Inflammatory macrophage treated with lipopolysaccharide for 4 hours (primary cell): Measurements from ENCODE around the gene MDC1.

Experiments
- DNase-seq: peaks from one replicate; pipeline ENCODE4 v3.0.0-alpha.2; 2020

Gene MDC1

DNA sequence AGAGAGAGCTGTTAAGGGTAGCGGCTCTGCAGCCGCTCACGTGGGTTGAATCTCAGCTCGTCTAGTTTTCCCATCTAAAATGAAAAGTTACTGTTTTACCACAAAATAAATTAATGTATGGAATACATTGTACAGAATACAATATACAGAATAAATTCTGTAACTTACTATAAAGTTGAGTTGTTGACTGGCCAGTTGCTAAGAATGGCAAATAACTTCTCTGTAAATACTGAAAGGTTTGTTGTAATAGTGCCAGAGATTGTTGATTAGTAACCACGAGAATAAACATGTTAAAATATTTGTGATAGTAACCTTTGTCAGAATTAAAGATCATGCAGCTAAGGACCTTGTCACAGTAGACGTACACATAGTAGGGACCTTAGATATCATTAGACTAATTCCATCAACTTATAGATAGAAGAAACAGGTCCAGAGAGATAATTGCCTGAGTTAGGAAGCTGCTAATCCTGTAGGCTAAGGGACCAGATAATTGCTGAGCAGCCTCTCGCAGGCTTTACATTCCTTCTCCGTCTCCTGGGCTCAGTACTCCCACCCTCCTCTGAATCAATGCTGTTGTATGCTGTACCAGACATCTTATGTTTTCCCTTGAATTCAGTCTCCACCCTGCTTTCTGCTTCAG is 25.8 kb downstream of the MDC1 start:
- DNase-seq = no peak

DNA sequence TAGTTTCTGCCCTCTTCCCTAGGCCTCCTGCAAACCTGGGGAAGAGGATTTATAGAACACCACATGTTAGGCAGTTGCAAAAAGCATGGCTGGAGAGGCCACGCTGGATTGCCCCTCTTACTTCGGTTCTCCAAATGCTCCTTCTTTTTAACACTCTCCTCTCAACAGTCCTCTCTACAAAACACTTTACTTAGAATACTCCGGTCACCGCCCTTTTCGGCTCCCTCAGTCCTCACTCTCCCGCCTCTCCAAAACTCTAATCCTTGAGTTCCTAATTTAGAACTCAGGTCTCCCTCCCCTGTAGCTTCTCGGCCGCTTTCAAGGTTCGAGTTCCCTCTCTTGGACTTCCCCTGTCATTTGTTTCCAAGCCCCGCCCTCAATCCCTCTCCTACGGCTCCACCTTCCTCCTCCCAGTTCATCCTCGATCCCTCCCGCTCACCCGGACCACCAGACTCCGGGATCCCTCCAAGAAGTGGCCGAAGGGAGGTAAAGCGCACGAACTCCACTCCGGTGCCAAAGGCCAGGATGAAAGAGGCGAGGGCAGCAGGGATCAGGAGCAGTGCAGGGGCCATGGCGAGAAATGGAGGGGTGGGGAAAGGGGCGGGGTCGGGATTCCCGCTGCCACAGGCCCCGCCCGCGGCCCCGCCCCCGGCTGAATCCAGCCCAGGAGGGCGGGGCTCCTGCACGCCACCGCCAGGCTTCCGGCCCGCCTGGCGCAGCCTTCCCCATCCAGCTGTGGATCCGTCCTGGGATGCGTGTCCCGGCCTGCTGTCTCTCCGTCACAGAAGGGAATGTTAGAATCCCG is 26.5 kb downstream of the MDC1 start, which contains the start of gene NRM:
NRM (minus strand) TSS at position 582 of the 805 bp plus-strand sequence; CDS start at position 572, 10 bp downstream.
- DNase-seq = peak; percentile 80

- DNase-seq = no peak
Observed at GRCh38 chr6:30689985-30690384, 27.1 kb downstream of the MDC1 start.

DNA sequence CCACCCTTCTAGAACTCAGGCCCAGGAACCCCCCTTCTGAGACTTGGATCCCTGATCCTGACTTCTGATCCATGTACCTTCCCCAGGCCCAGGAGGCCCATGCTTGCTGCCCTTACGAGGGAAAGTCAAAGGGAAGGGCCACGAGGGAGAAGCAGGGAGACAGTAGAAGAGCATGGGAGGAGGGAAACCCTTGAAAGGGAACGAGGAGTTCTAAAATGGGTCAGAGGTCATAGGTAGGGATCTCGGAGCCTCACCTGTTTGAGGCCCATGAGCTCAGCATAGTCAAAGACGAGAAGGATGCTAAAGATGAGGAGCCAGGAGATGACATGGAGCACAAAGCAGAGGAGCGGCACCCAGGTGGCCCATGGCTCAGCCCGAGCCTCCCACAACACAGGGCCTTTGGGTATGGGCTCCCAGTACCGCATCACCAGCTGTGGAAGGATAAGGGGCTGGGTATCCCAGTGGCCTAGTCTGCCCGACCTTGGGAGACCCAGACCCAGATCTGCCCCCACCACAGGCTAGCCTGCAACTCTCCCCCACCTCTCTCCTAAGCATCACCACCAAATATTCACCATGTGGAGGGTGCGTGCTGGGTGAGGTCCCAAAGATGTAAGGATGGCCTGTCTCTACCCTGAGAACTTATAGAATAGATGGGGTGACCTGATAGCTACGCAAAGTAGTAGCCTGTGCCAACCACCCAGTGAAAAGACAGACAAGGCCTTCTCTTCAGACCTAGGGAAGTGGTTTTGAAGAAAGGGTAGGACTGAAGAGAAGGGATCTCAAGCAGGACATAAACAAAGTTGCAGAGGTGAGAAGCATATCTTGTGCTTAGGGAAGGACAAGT is 27.8 kb downstream of the MDC1 start:
- DNase-seq = no peak

DNA sequence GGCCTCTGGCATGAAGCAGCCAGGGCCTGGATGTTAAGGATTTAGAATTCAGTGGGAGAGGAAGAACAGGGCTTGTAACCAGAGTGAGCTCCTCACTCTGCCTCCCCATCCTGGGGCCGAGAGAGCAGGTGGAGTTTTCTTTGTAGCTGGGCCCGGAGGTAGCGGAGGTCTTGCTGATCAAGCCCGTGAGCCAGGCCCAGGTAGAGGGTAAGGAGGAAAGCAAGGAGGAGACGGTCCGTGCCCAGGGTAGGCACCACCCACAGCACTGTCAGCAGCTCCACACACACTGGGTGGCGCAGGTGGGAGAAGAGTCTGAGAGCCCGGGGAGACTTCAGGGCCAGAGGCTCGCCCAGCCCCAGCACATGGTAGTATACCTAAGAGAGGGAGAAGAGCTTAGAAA is 28.5 kb downstream of the MDC1 start:
- DNase-seq = no peak

- no peak for DNase-seq
Observed at GRCh38 chr6:30687659-30688431, 29.2 kb downstream of the MDC1 start.

GRCh38 chr6:30686908-30687658 is 30.0 kb downstream of the MDC1 start:
- DNase-seq = peak; percentile 97

GRCh38 chr6:30686009-30686907 is 30.8 kb downstream of the MDC1 start, which contains the start of gene PPP1R18:
PPP1R18 (minus strand) TSS chr6:30686645; CDS start chr6:30686018, 627 bp downstream.
- peak; percentile 75 for DNase-seq

DNA sequence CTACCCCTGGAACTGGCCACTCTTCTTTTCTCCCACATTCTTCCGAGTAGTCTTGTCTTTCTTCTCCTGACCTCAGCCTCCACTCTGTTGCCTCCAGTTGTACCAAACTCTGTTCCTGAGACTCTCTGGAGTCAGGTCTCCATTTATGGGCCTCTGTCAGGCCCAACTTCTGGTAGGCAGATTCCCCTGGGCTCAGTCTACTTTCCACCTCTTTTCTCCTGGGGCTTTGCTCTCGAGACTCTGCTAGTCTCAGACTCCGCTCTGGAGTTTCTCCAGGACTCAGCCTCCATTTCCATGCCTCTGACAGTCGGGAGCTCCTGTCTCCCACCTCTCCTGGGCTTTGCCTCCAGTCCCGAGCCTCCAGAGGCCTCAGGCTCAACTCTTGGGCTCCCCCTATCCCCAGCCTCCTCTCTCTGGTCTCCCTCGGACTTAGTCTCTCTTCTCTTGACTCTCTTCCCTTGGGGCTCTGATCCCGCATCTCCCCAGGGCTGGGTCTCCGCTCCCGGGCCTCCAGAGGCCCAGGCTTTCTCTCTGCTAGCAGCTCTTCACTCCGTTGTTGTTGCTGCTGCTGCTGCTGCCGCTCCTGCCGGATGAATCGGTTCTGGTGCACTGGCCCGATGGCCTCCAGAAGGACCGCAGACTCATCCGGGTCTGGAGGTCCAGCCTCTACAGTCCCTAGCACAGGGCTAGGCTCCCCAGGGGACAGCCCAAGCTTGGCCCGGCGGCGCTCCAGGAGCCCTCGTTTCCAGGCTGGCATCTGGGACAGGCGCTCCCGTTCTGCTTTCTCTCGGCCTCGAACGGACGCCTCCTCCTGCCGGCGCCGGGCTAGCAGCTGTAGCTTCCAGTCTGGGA is 31.7 kb downstream of the MDC1 start:
- peak; percentile 44 for DNase-seq

GRCh38 chr6:30684386-30685156 is 32.5 kb downstream of the MDC1 start:
- DNase-seq = peak; percentile 71

DNA sequence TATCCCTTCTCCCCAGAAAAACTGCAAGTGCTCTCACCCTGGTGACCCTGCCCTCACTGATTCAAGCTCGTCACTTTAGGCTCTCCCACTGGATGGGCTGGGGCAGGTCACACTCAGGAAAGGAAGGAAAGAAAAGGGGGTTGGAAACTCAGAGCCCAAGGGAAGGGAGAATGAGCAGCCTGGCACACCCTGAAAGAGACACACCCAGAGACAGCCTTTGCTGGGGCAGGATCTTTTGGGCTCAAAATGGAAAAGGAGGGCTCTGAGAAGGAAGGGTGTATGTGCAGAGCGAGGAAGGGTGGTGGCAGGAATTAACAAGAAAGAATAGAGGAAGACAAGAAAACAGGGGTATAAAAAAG is 33.1 kb downstream of the MDC1 start:
- DNase-seq = no peak

DNA sequence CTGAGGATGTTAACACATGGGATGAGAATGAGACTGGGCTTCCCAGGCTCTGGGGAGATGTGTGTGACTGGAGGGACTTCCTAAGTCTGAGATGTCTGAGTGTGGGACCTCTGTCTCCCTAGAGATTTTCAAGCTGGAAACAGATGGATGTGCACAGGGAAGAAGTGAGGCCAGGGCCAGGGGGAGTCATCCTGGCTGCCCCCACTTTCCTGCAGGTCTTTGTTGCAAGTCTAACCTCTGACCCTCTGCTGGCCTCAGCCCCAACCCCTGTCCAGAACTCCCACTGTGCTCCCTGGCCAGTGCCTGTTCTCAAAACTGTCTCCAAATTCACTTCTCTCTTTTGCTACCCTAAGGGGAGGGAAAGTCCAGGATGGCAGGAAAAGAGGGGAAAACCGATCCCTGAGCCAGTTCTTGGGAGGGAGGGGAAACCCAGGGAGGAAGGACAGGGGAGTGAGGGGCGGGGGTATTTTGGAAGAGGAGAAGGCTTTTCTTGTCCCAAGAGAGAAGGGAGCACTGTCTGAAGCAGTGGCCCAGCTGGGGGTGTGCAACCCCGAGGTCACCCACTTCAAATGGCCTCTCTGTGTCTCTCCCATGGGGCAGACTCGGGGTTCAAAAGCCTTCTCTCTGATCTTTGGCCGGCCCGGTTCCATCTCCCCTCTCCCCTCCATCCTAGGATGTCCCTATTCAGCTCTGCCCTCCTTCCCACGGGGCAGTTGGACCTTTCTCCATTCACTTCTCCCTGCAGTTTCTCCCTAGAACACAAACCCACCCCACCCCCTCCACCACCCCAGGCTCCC is 33.7 kb downstream of the MDC1 start:
- peak; percentile 58 for DNase-seq

GRCh38 chr6:30682143-30683117 is 34.7 kb downstream of the MDC1 start:
- peak; percentile 80 for DNase-seq

- DNase-seq = no peak
Observed at GRCh38 chr6:30681766-30682142, 35.3 kb downstream of the MDC1 start.

- DNase-seq = no peak
Observed at GRCh38 chr6:30679765-30680535, 37.1 kb downstream of the MDC1 start.
